ENCODE data around the gene PTPN5. TPM values are rescaled to one million over a fixed set of nuclear protein-coding genes. Genes with fewer than 3 reads are reported as not detected.

PTPN5 gene
- total RNA-seq, 4 donors from 2014 or later: 0.15 to 0.51 (median 0.39) TPM

- intact Hi-C loops (cut with DNase I; ENCODE audit: low total_unique reads): no loop called here
- ATAC-seq: no peak
- no peaks in the 10 kb centered on the region for H3K36me3 ChIP-seq
- in situ Hi-C loops (cut with MboI; ENCODE audit: low sequenced_read_pairs in 4 of 4): no loop called here
- no peak for DNase-seq
- no peaks in the 10 kb centered on the region for H3K9me3 ChIP-seq
- no peak overlapping the region for H3K4me3 ChIP-seq
- no peak for TF ChIP-seq CTCF (IDR thresholded peaks at IDR 0.05 in 4 of 5, conservative IDR thresholded peaks at IDR 0.05 in 1 of 5)
- TF ChIP-seq POLR2A (IDR thresholded peaks at IDR 0.05): no peak
- H3K4me1 ChIP-seq: no peaks in the 10 kb centered on the region
- H3K27ac ChIP-seq: no peak overlapping the region
- H3K27me3 ChIP-seq: no peaks in the 10 kb centered on the region
These were observed 77.8 kb downstream of the PTPN5 start for GRCh38 chr11:18713646-18714442.

- Histone ChIP-seq H3K4me1 (peaks cover 4 to 10% of the 10 kb centered on the region in 2 donors), H3K27me3 (peaks cover 0 to 21% (median 2%) of the 10 kb centered on the region in 3 donors), H3K36me3 (no peaks in the 10 kb centered on the region), H3K27ac (no peak overlapping the region), H3K9me3 (no peaks in the 10 kb centered on the region), H3K4me3 (no peak overlapping the region)
- DNase-seq: no peak
- in situ Hi-C loops (cut with MboI; ENCODE audit: low sequenced_read_pairs in 4 of 4) (no loop called here), intact Hi-C loops (cut with DNase I; ENCODE audit: low total_unique reads) (no loop called here)
- no peak for ATAC-seq
- no peak for TF ChIP-seq POLR2A (IDR thresholded peaks at IDR 0.05)
- TF ChIP-seq CTCF (IDR thresholded peaks at IDR 0.05 in 4 of 5, conservative IDR thresholded peaks at IDR 0.05 in 1 of 5): no peak
These were observed 81.1 kb downstream of the PTPN5 start for GRCh38 chr11:18710545-18710944.

GRCh38 chr11:18709414-18709813 is 82.2 kb downstream of the PTPN5 start:
- DNase-seq (no peak), ATAC-seq (no peak)
- in situ Hi-C loops (cut with MboI; ENCODE audit: low sequenced_read_pairs in 4 of 4) (no loop called here), intact Hi-C loops (cut with DNase I; ENCODE audit: low total_unique reads) (no loop called here)
- Histone ChIP-seq H3K36me3 (no peaks in the 10 kb centered on the region), H3K27ac (no peak overlapping the region), H3K4me3 (no peak overlapping the region), H3K4me1 (peaks cover 7 to 16% of the 10 kb centered on the region in 2 donors), H3K27me3 (peaks cover 0 to 21% (median 2%) of the 10 kb centered on the region in 3 donors), H3K9me3 (no peaks in the 10 kb centered on the region)
- TF ChIP-seq CTCF (IDR thresholded peaks at IDR 0.05 in 4 of 5, conservative IDR thresholded peaks at IDR 0.05 in 1 of 5): no peak
- no peak for TF ChIP-seq POLR2A (IDR thresholded peaks at IDR 0.05)

- intact Hi-C loops (cut with DNase I; ENCODE audit: low total_unique reads): no loop called here
- H3K27ac ChIP-seq: no peak overlapping the region
- H3K27me3 ChIP-seq: peaks cover 0 to 21% (median 2%) of the 10 kb centered on the region in 3 donors
- DNase-seq: no peak
- no peaks in the 10 kb centered on the region for H3K9me3 ChIP-seq
- in situ Hi-C loops (cut with MboI; ENCODE audit: low sequenced_read_pairs in 4 of 4): no loop called here
- no peaks in the 10 kb centered on the region for H3K36me3 ChIP-seq
- no peak for TF ChIP-seq CTCF (IDR thresholded peaks at IDR 0.05 in 4 of 5, conservative IDR thresholded peaks at IDR 0.05 in 1 of 5)
- no peak for ATAC-seq
- H3K4me3 ChIP-seq: no peak overlapping the region
- peaks cover 7 to 16% of the 10 kb centered on the region in 2 donors for H3K4me1 ChIP-seq
These were observed 83.7 kb downstream of the PTPN5 start for GRCh38 chr11:18707811-18708340.
